ENCODE results near the gene GLIS2. TPM values are rescaled to one million over a fixed set of nuclear protein-coding genes. Genes with fewer than 3 reads are reported as not detected.

Gene GLIS2
- total RNA-seq, 1 experiment from 2014 or later: 2.1 TPM

DNA sequence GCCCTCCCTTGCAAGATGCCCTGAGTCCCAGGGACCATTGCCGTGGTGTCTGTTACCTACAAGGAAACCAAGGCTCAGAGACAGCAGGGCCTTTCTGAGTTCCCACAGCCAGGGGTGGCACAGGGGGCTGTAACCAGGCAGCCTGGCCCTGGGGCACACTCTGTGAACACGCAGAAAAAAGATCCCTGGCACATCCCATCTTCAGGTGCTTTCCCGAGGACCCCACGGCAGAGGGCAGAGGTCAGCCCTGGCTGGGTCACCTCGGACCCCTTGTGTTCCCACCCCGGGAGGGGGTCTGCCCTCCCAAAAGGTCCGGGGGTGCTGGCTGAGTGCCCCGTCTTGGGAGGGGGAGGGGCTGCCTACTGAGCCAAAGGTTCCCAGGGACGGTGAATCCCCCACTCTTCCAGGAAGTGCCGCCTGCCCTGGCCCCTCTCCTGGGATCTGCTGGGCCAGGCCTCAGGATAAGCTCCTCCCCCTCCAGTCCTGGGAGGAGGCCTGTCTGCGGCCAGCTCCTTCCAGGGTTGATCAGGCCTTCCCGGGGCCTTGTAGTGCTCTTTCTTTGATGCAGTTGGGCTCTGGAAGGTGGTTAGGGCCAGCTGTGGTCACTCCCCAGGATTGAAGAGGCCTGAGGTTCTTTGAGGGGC is 8.1 kb downstream of the GLIS2 start:
- POLR2A ChIA-PET (ENCODE audit: unreplicated experiment): no interaction called here

GRCh38 chr16:4324492-4325252 is 8.8 kb downstream of the GLIS2 start:
- H3K9me3 ChIP-seq (ENCODE audit: low read length): no peaks in the 10 kb centered on the region
- H3K9me2 ChIP-seq (replicated peaks; ENCODE audit: low read length): no peaks in the 10 kb centered on the region
- TF ChIP-seq CTCF (conservative IDR thresholded peaks at IDR 0.05; ENCODE audit: low read depth, low read length) (no peak), EZH2 (IDR thresholded peaks at IDR 0.05; ENCODE audit: low read length, unreplicated experiment) (no peak), EZH2phosphoT487 (IDR thresholded peaks at IDR 0.05; ENCODE audit: borderline replicate concordance, low read length) (no peak)
- CTCF ChIA-PET: no interaction called here
- H3K4me1 ChIP-seq (ENCODE audit: insufficient read depth, low read length): no peaks in the 10 kb centered on the region
- no peak overlapping the region for H2AFZ ChIP-seq (ENCODE audit: low read length)
- no peak for ATAC-seq
- no peak overlapping the region for H3K4me3 ChIP-seq (ENCODE audit: low read length)
- BruUV-seq (replicated peaks): no TSS peak
- H3K79me2 ChIP-seq (ENCODE audit: low read length): peaks cover 45% of the 10 kb centered on the region
- no peak for DNase-seq
- no peak overlapping the region for H3K4me2 ChIP-seq (ENCODE audit: low read length)
- no peaks in the 10 kb centered on the region for H3F3A ChIP-seq (ENCODE audit: low read length, unreplicated experiment)
- no peak overlapping the region for H3K27ac ChIP-seq (ENCODE audit: low read length)
- no peaks in the 10 kb centered on the region for H3K27me3 ChIP-seq (ENCODE audit: low read length)
- intact Hi-C loops (cut with micrococcal nuclease): no loop called here
- H4K20me1 ChIP-seq (ENCODE audit: low read length): no peaks in the 10 kb centered on the region
- H3K36me3 ChIP-seq (ENCODE audit: low read depth, low read length): no peaks in the 10 kb centered on the region
- H3K9ac ChIP-seq (ENCODE audit: low read length): no peak overlapping the region
- POLR2A ChIA-PET (ENCODE audit: unreplicated experiment): no interaction called here

More for the DNA sequence above, 8.1 kb downstream of the GLIS2 start:
- Histone ChIP-seq H3K9me2 (replicated peaks; ENCODE audit: low read length) (no peaks in the 10 kb centered on the region), H3K27me3 (ENCODE audit: low read length) (no peaks in the 10 kb centered on the region), H4K20me1 (ENCODE audit: low read length) (no peaks in the 10 kb centered on the region), H3K9me3 (ENCODE audit: low read length) (no peaks in the 10 kb centered on the region), H3K27ac (ENCODE audit: low read length) (no peak overlapping the region), H2AFZ (ENCODE audit: low read length) (no peak overlapping the region), H3K9ac (ENCODE audit: low read length) (no peak overlapping the region), H3K4me1 (ENCODE audit: insufficient read depth, low read length) (no peaks in the 10 kb centered on the region), H3K4me2 (ENCODE audit: low read length) (no peak overlapping the region), H3F3A (ENCODE audit: low read length, unreplicated experiment) (no peaks in the 10 kb centered on the region), H3K79me2 (ENCODE audit: low read length) (peaks cover 52% of the 10 kb centered on the region), H3K36me3 (ENCODE audit: low read depth, low read length) (no peaks in the 10 kb centered on the region), H3K4me3 (ENCODE audit: low read length) (no peak overlapping the region)
- no peak for TF ChIP-seq EZH2phosphoT487 (IDR thresholded peaks at IDR 0.05; ENCODE audit: borderline replicate concordance, low read length)
- intact Hi-C loops (cut with micrococcal nuclease): no loop called here
- CTCF ChIA-PET: no interaction called here
- no TSS peak for BruUV-seq (replicated peaks)
- DNase-seq (no peak), ATAC-seq (no peak)

DNA sequence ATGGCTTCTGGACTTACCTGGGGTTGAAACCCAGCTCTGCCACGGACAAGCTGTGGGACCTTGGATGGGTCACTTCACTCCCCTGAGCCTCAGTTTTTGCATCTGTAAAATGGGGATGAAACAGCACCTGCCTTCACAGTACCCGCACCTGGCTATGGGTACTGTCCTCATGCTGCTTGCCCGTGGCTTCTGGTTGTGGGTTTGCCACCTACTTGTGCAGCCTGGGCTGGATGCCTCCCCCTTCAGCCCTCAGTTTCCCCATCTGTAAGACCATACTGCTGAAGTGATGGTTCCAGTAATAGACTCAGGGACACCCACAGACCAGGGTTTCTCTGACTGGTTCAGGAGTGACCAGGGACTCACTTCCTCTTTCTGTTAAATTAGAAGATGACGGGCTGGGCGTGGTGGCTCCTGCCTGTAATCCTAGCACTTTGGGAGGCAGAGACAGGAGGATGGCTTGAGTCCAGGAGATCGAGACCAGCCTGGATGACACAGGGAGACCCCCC is 9.4 kb downstream of the GLIS2 start:
- H3K4me3 ChIP-seq (ENCODE audit: low read length): no peak overlapping the region
- no peaks in the 10 kb centered on the region for H3K9me3 ChIP-seq (ENCODE audit: low read length)
- H3K27me3 ChIP-seq (ENCODE audit: low read length): no peaks in the 10 kb centered on the region
- no peaks in the 10 kb centered on the region for H3K4me1 ChIP-seq (ENCODE audit: insufficient read depth, low read length)
- no peak overlapping the region for H3K4me2 ChIP-seq (ENCODE audit: low read length)
- no peak overlapping the region for H3K9ac ChIP-seq (ENCODE audit: low read length)
- H4K20me1 ChIP-seq (ENCODE audit: low read length): no peaks in the 10 kb centered on the region
- BruUV-seq (replicated peaks): no TSS peak
- CTCF ChIA-PET: no interaction called here
- H3K36me3 ChIP-seq (ENCODE audit: low read depth, low read length): no peaks in the 10 kb centered on the region
- DNase-seq (no peak), ATAC-seq (no peak)
- TF ChIP-seq EZH2 (IDR thresholded peaks at IDR 0.05; ENCODE audit: low read length, unreplicated experiment) (no peak), EZH2phosphoT487 (IDR thresholded peaks at IDR 0.05; ENCODE audit: borderline replicate concordance, low read length) (no peak), CTCF (conservative IDR thresholded peaks at IDR 0.05; ENCODE audit: low read depth, low read length) (no peak)
- no peaks in the 10 kb centered on the region for H3F3A ChIP-seq (ENCODE audit: low read length, unreplicated experiment)
- no peak overlapping the region for H2AFZ ChIP-seq (ENCODE audit: low read length)
- H3K27ac ChIP-seq (ENCODE audit: low read length): no peak overlapping the region
- H3K9me2 ChIP-seq (replicated peaks; ENCODE audit: low read length): no peaks in the 10 kb centered on the region
- intact Hi-C loops (cut with micrococcal nuclease): no loop called here
- POLR2A ChIA-PET (ENCODE audit: unreplicated experiment): no interaction called here
- peaks cover 39% of the 10 kb centered on the region for H3K79me2 ChIP-seq (ENCODE audit: low read length)
